Dermis blood vessel endothelial cell (primary cell): ENCODE results near the gene PCARE. TPM values are rescaled to one million over a fixed set of nuclear protein-coding genes. Genes with fewer than 3 reads are reported as not detected.

Experiments used
- DNase-seq: peaks from one replicate; pipeline ENCODE4 v3.0.0; 2010
- total RNA-seq: library from RNA; depleted of rRNA; stranded (reverse); fragments of >200 nt; gene quantifications from 2 replicates; pipeline ENCODE4 v1.2.3, GENCODE V29; 2014

PCARE gene
- total RNA-seq, 1 donor from 2014 or later = not detected

DNA sequence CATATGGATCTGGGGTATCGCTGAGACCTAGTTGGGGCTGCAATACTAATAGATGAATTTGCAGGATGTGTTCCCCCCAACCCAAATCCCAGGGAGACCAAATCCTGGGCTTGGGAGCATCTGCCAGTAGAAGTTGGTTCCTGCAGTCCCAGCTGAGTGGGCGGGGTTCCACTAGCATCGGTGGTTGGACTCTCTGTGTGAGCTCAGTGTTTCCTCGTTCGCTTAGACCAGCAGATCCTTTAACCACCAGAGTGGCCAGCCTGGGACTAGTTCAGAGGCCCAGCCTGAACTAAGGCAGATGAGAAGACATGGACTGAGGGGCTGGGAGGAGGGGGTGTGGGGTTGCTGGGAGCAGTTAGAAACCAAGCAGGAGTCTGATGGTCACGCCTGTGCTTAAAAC lies 40.7 kb downstream of the PCARE start:
- no peak for DNase-seq

DNA sequence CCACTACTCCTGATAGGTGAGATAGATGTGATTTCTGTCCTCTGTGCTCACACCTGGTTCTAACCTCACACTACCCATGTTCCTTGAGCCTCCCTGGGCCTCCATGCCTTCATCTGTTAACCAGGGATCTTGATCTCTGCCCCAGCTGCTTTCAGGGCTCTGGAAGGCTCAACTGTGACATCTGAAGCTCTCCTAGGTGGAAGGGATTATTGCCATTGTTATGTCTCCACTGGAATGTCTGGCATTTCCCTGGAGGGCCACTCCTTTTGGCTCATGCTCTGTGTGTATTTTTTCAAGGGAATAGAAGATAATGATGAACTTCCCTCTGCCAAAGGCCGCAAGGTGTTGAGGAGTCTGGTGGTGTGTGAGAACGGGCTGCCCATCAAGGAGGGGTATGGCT lies 41.2 kb downstream of the PCARE start:
- DNase-seq = peak; percentile 50

DNA sequence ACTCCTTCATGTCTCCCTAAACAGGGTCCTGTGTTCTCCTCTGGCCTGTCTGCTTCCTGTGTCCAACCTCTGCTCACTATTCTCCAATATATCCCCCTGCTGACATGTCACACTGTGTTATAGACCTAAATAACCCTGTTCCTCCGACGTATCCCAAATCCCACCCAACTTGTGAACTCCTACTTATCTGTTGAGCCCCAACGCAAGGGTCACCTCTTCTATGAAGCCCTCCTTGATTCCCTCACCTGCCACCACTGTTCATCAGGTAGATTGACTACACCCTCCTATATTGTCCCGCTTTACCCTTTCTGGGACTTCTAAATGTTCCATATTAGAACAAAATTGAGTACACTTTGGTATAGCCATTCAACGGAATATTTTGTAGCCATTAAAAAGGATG lies 42.1 kb downstream of the PCARE start:
- no peak for DNase-seq

DNA sequence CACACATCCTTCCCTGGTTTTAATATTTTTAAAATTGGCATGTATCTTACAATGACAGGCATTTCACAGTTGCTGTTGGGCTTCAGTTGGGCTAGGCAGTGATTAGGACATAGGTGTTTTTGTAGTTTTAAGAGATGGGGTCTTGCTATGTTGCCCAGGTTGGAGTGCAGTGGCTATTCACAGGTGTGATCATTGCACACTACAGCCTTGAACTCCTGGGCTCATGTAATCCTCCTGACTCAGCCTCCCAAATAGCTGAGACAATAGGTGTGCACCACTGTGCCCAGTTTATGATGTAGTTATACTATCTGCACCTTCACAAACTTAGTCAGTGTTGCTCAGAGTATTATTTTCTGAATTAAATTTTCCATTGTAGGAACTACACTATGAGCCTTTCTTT lies 43.3 kb downstream of the PCARE start:
- DNase-seq = no peak

DNA sequence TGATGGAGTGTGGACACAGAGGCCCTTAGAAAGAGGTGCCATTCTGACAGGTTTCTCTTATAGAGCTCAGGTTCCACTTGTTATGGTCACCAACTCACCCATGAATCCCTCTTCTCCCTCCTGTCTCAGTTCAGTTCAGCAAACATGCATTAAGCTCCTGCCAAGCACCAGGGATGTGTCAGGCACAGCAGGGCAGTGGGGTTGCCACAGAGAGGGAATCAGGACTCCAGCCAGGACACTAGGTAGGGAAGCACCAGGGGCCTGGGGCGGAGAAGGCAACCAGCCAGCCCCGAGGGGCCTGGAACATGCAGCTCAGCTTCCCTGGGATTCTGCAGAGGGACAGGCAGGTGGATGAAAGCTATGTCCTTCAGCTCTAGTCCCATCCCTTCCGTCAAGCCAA lies 48.6 kb downstream of the PCARE start:
- no peak for DNase-seq

DNA sequence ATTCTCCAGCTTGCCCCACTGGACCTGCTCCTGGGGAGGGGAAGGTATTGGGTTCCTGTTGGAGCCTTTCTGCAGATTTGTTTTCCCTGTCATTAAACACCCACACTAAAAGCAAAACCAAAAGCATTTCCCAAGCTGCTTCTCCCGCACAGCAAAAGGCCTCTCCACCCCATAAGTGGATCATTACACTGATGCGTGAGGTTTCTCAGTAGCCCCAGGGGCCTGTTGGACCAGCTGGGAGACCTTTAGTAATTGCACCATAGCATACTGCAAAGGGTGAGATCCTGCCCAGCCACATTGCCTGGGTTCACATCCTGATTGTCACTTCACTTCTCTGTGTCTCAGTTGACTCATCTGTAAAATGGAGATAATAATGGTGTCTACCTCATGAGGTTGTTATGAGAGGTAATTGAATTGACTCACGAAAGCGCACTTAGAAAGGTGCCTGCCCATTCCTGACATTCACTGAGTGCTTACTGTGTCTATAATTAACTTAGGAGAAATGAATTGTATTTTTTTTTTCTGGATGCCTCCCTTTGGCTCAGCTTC lies 49.4 kb downstream of the PCARE start:
- DNase-seq = no peak

DNA sequence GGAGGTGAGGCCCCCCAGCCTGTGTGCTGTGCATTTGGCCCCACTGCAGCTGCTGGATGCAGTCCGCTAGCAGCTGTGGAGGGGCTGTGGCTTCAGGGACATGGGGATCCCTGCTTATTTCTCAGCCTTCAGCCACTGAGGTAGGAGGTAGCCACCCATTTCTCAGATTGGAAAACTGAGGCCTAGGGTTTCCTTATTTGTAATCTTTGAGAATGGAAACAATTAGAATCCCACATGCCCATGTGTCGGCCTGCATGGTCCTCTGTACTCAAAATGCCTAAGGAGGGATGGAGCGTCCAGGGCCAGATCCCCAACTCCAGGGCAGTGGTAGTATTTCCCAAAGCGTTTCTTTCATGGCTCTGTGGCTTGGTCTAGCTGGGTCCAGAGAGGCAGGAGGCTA lies 51.1 kb downstream of the PCARE start:
- DNase-seq = no peak

DNA sequence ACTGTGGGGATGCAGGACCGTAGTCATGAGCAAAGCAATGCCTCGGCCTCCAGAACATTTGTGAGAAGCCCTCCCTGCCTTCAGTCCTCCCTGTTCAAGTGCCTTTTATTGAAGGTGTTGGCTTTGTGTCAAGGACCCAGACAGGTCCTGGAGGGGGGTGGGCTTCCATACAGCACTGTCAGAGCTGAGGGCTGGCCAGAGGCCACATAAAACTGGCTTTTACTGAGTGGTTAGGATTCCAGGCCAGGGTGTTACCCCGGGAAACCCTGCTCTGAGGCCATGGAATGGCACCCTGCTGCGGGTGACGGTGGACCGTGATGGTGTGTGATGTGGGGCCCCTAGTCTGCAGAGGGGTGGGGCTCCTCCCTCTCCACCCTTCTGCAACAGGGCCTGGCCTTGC lies 51.6 kb downstream of the PCARE start:
- DNase-seq = no peak

DNA sequence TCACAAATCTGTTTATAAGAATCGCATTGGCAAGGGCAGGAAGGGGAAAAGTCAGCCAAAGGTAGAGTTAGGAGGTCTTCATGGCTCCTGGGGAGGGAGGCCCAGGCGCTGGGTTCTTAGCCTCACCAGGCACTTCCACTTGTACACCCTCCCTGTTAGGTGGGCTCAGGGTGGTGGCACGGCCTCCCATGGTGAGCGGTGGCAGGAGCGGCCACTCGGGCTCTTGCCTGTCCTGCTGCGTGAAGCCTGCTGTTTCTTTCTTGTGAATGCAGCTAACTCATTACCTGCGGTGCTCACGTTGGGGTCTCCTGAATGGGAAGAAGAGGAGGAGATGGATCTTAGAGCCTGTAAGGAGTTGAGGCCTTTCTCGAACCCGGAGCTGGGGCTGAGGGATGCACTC lies 52.4 kb downstream of the PCARE start:
- no peak for DNase-seq

DNA sequence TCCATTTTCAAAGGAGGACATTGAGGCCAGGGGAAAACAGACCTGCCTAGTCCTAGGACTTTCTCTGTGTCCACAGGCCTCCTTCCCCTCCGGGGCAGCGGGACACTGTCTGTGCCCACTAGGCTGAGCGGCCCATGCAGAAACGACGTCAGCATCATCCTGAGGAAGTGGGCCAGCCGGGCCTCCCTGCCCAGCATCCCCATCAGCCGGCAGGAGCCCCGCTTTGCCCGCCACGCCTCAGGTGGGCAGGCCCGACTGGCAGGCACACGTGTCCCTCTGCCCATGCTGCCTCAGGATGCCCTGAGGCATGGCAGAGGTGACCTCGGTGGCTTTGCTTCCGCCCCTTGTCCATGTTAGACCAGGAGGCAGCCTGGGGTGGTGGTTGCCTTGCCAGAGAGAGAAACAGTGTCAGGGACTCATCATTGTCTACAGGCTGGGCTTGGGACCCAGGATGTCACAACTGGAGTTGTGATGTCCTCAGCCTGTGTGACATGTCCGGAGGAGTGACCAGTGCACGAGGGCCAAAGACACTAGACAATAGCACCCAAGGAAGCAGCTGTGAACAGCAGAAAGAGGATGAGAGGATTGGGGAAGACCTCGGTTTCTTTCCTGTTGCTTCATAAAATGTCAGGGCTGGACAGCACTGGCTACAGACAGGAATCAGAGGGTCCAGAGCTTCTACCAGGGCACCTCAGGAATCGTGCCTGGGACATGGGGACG lies 56.4 kb downstream of the PCARE start:
- no peak for DNase-seq

DNA sequence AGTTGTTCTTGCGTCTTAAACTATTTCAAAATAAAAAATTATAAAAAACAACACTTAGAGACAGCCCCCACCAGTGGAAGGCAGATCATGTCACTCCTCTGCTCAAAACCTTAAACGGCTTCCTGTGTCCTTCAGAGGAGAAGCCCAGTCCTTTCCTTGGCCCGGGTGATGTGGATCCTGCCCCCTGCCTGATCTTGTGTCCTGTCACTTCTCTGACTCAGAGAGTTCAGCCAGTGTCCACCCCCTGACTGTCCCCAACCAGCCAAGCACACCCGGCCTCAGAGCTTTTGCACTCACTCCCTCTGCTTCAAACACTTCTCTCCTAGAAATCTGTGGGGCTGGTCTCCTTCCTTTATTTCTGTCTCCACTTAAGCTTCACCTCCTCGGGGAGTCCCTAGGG lies 57.8 kb downstream of the PCARE start:
- no peak for DNase-seq

DNA sequence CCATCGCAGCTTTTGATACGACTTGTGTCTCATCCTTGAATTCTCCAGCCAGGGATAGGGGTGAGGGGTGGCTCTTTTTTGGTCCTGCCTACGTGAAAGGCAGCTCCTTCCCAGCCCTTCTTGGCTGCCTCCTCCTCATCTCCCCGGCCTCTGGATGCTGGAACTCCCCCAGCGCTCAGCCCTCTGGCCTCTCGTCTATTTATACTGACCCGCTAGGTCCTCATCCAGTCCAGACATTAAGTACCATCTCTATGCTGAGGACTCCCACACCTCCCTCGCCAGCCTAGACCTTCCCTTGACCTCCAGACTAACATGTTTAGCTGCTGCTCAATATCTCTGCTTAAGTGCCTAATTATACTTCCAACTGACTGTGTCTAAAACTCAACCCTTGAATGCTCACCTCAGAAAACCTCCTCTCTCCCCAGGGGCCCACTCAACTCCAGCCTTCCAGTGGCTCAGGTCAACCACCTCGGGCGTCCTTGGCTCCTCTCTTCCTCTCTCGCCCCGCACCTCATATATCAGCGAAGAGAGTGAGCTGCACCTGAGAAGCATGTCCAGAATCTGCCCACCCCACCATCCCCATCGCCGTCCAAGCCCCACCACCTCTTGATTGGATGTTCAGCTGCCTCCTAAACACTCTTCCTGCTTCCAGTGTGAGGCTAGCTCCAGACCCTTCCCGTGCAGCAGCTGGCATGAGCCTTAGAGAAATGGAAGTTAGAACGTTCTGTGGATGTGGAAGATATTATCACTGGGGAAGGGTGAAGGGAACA lies 58.4 kb downstream of the PCARE start:
- no peak for DNase-seq

DNA sequence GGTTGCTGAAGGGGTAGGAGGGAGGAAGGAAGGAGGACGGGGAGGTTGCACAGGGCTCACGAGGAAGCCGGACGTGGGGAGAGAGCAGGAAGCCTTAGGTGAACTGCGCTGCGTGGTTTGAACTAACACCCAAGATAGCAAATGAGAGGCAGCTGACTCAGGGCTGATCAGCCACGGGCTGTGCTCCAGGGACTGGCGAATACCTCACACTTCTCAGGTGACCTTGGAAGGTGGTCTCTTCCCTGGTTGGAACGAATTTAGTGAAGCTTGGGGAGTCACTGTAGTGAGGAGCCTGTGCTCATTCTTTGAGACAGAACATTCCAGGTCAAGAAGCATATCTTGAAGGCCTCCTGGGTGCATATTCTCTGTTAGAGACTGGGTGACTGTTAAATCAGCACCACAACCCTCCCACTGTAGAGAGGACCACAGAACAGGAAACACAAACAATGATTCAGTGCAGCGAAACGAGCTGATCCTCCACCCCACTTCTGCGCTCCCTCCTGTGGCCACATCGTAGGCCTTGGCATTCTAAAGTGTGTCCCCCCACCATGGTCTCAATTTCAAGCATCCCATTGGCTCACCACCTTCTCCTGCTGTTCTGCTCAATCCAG lies 59.4 kb downstream of the PCARE start:
- DNase-seq = peak; percentile 27

DNA sequence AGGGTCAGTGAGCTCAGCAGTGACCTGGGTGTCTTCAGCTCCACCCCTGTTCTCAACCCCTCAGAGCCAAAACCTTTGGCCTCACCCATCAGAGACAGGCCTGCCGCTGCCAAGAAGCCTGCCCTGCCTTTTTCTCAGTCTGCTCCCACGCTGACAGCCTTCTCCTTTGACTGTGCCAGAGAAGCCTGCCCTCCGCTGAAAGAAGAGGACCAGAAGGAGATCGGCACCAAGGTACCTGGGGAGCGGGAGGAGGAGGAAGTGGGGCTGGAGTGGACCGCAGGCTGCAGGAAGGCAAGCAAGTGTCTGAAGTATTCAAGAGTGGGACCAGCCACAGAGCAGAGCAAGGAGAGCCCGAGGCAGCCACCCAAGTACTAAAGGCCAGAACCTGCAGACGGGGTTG lies 60.0 kb downstream of the PCARE start:
- DNase-seq = no peak

DNA sequence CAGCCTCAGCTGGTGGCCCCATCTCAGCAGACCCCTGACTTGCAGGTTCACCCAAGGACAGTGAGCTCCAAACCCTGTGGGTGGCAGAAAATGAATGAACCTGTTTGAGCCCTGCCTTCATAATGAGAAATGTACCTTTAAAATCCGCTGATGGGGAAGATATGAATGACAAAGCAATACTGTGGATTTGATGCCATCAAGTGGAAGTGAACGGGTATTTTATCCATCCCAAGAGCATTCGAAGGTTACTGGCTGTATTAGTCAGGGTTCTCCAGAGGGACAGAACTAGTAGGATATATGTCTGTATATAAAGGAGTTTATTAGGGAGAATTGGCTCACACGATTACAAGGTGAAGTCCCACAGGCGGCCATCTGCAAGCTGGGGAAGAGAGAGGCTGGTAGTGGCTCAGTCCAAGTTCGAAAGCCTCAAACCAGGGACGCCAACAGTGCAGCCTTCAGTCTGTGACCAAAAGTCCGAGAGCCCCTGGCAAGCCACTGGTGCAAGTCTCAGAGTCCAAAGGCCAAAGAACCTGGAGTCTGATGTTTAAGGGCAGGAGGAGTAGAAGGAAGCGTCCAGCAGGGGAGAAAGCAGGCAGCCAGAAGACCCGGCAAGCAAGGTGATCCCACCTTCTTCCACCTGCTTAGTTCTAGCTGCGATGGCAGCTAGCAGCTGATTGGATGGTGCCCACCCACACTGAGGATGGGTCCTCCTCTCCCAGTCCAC lies 61.1 kb downstream of the PCARE start:
- no peak for DNase-seq

DNA sequence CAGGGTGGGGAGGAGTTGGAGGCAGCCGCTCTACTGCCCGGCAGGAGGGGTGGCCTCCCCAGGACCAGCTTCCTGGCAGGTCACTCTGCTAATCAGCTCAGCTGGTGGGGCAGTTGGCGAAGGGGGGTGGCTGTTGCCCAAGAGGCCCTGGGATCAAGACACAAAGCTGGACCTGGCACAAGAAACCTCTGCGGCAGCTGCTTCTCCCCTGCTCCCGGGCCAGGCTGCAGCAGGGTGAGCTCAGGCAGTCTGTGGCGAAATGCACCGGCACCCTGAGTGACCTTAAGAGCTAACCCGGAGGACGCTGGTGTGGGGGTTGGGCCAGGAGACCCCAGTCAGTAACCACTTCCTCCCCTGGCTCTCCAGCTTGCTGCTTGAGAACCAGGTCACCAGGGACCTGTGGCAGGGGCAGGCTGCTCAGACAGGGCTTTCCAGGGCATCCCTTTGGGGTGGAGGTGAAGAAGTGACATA lies 62.1 kb downstream of the PCARE start:
- no peak for DNase-seq

Other genes starting within 250 kb of the PCARE start
- gene TRMT61B, start 204.2 kb downstream of the PCARE start, total RNA-seq = 9.4 and 14.5 TPM in 2 replicates
- 59.1 and 117 TPM in 2 replicates for gene WDR43, start 179.9 kb downstream of the PCARE start, total RNA-seq
- 0.19 TPM in 1 of 2 replicates, not detected in the other for gene TOGARAM2, start 93.2 kb downstream of the PCARE start, total RNA-seq
- gene CLIP4, start 40.9 kb upstream of the PCARE start, total RNA-seq = 9.5 and 12.3 TPM in 2 replicates